SK-N-MC (cell line): ENCODE measurements around the gene GHRL.

Source experiments
- EZH2 ChIP-seq: fragments of 200-600 bp; sonication (generic); IDR thresholded peaks from one replicate; pipeline ENCODE4 v1.6.1; 2017; ENCODE audit warnings: antibody characterized with exemption
- FOXP2 ChIP-seq: optimal IDR thresholded peaks from 2 replicates; pipeline ENCODE3; 2011; ENCODE audit warnings: mild to moderate bottlenecking, moderate library complexity; ENCODE audit not compliant: insufficient read depth; ENCODE audit errors: extremely low read length, control extremely low read depth
- POLR2AphosphoS5 ChIP-seq: IDR thresholded peaks from 2 replicates; pipeline ENCODE4 v1.6.1; 2012; ENCODE audit warnings: mild to moderate bottlenecking, low read depth, low read length, borderline replicate concordance

- TF ChIP-seq EZH2 = no peak
- TF ChIP-seq POLR2AphosphoS5 = no peak
- TF ChIP-seq FOXP2 = no peak
Measured at GRCh38 chr3:10262027-10262426, 30.7 kb downstream of the GHRL start.
